Inflammatory macrophage treated with lipopolysaccharide for 4 hours (primary cell): ENCODE measurements around the gene KLHL18.
A peak's percentile ranks its signal among the peaks of the same experiment; 100 is the strongest.
"Not testable (repeated sequence)": the region's sequence is repeated elsewhere in the genome, so short reads cannot be mapped to it uniquely, and the experiment has no call there.

Experiments
- DNase-seq: peaks from one replicate; pipeline ENCODE4 v3.0.0-alpha.2; 2020

Gene KLHL18

DNA sequence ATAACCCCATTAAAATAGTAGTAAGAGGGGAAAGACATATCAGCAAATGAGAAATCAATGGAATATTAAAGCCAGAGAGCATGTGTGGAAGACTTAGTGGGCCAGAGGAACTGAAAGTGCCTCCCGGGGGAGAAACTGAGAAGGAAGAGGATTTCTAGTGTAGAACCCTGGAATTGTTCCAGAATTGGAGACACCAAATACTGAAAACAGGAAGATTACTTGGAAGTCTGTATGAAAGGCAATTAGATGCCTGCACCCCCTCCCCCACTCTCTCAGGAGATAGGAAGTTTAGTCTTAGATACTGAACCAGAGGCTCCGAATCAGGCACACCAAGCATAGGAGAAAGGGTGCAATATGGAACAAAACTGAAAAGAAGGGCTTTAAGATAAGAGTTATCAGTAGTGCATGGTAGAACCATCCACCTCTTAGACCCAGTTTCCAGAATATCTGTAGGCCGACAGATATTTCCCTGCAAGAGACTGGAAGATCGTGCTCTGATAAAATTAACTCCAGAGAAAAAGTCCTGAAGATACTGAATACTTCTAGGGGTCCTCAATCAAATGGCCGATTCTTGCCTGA is 32.4 kb downstream of the KLHL18 start:
- peak; percentile 57 for DNase-seq

DNA sequence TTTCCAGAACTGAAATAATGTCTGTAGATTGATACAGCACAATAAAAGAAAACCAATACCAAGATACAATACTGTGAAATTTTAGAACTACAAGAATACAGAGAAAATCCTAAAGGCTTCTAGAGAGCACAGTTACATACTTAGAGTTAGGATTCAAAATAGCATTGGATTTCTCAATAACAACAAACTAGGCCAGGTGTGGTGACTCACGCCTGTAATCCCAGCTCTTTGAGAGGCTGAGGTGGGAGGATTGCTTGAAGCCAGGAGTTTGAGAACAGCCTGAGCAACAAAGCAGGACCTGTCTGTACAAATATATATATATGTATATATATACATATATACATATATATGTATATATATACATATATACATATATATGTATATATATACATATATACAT is 33.4 kb downstream of the KLHL18 start:
- DNase-seq = not testable (repeated sequence)

DNA sequence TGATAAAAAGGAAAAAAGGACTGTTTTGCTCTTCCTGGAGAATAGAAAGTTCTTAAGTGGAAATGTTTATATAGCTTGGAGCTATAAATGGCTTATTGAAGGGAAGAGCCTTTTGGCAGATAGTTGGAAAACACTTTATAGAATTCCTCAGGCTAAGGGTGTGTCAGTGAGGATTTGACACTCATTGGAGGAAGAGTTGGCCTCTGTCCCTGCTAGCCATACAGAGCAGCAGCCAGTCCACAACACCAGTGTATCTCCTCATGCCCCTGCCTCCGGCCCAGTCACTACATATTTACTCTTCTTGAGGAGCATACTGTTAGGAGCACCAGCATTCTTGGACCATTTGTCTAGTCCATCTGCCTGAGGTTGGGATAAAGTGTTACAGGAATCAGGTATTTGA is 36.2 kb downstream of the KLHL18 start:
- DNase-seq = no peak

GRCh38 chr3:47319956-47320355 is 37.2 kb downstream of the KLHL18 start:
- no peak for DNase-seq

DNA sequence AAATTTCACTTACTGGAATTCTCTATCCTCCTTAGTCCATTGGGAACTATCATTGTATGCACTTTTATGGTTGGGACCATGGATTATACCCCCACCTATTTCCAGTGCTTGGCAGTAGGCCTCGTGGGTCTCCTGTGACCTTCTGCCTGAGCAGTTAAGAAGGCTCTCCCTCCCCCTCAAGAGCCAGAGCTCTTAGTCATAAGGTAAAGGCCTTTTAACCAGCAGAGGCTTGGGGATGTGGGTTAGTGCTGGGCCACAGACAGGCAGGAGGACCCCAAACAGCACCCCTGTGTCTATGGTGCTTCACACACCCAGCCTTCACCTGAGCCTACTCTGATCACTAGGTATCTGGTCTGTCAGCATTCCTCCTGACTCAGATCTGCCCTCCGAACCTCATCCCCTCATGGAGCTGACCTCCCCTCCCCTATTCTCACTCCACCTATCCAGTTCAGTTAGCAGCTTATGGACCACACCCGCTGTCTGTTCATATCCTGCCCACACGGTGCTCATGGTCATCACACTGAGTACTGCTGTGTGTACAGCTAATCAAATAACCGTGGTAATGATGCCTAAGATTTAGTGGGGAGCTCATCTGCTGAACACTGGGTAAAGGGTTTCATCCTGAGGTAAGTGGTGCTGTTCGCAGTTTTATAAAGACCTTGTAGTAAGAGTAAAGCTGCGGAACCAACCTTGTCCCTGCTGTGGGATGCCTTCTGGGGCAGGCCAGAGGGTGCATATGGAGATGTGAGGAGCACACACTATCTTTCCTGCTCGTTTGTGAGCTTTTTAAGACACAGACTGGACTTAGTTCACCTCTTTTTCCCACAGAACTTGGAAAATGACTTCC is 40.9 kb downstream of the KLHL18 start:
- no peak for DNase-seq

GRCh38 chr3:47324278-47324865 is 41.6 kb downstream of the KLHL18 start:
- DNase-seq = peak; percentile 58

DNA sequence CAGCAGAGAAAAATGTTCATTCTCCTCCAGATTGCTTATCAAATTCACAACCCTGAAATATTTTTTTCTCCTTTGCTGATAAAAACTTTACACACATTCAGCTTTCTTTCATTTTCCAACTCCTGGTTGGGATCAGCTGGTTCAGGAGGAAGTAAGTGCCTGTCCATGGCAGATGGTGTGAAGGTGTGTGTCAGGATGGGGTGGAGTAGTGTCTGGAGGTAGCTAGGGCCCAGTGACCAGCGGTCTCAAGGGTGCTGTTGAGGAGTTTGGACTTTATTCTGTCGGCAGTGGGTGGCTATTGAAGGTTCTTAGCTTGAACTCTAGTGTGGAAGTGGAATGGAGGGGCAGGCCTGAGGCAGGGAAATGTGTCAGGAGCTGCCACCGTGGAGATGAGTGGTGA is 51.2 kb downstream of the KLHL18 start:
- DNase-seq = no peak

GRCh38 chr3:47337656-47338055 is 54.9 kb downstream of the KLHL18 start:
- DNase-seq = no peak

DNA sequence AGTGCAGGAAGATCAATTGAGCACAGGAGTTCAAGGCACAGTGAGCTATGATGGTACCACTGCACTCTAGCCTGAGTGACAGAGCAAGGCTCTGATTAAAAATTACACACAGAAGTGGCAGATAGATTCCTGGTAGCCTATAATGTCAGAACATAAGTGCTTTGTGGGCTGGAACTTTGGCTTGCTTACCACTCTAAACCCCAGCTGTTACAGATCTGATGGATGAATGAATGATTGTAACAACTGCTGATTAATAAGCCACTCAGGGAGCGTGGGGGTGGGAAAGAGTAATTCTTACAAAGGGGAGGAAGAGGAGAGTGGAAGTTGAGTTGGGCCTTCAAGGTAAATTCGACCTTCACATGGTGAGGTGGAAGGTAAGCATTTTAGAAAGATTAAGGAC is 57.2 kb downstream of the KLHL18 start:
- no peak for DNase-seq

DNA sequence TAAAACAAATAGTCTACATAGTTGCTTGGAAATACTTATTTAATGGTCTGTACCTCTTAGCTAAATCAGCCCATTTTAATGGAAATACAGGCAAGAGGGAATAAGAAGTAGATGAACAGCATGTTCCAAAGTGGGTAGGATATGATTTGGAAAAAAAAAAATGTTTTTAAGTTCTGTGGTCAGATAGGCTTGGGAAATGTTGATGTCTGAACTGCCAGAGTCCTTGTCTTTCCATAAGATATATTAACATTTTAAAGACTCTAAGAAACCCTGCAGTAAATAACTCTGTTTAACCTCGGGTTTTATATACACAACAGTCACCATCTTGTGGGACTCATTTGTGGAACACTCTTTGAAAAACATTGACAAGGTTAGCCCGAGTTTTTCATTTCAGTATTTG is 58.1 kb downstream of the KLHL18 start:
- DNase-seq = no peak

GRCh38 chr3:47342151-47342550 is 59.4 kb downstream of the KLHL18 start:
- no peak for DNase-seq

DNA sequence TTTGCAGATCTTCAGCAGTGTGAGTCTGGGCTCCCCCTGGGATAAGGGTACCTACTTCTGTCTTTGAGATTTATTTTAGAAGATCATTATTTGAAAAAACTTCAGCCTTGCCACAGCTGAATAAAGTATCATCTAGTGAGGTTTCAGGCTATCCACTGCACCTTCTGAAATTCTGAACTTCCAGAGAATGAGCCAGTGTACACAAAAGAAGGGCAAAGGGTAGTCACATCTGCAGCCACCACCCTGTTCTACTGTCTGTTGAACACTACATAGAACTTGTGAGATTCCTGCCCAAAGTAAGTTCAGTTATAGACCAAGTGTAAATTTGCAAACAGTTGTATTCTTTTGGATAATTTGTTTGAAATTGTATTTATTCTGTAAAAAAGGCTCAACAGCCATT is 60.1 kb downstream of the KLHL18 start:
- DNase-seq = no peak

GRCh38 chr3:47343471-47343971 is 60.8 kb downstream of the KLHL18 start:
- no peak for DNase-seq

GRCh38 chr3:47344971-47345370 is 62.2 kb downstream of the KLHL18 start:
- no peak for DNase-seq

- DNase-seq = peak; percentile 89
Observed at GRCh38 chr3:47347217-47347801, 64.6 kb downstream of the KLHL18 start.

- DNase-seq = no peak
Observed at GRCh38 chr3:47348411-47349154, 65.8 kb downstream of the KLHL18 start.

GRCh38 chr3:47355010-47355409 is 72.3 kb downstream of the KLHL18 start:
- no peak for DNase-seq

DNA sequence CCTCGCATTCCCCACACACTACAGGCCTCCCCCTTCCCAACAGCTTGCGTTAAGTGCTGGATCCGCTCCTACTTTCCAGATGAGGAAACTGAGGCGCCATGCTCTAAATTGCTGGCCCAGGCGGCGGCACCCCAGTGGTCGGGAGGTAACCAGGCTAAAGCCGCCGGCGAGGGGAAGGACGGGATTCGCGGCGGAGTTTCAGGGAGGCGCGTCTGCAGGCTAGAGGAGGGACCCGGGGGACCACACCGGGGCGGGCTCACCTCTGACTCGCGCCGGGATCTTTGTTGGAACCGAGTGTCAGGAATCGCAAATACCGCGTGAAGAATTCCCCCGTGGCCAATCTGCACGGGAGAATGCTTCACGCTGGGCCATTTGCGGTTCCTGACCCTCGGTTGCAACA is 73.5 kb downstream of the KLHL18 start:
- no peak for DNase-seq

- DNase-seq = no peak
Observed at GRCh38 chr3:47359323-47359722, 76.6 kb downstream of the KLHL18 start.

- not testable (repeated sequence) for DNase-seq
Observed at GRCh38 chr3:47360110-47360517, 77.4 kb downstream of the KLHL18 start.

DNA sequence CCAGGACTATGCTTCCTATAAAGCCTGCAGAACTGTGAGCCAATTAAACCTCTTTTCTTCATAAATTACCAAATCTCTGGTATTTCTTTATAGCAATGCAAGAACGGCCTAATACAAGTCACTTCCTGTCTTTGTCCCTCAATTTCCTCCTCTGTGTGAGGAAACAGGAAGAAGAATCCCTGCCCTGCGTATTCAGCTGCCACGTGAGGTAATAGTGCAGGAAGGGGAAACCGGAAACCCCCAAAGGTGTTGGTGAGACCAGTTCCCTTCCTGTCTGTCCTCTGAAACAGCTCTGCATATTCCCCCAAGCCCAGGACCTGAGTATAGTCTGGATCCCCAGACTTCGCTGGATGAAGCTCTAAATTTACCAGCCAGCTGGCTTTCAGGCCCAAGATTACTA is 80.0 kb downstream of the KLHL18 start:
- peak; percentile 72 for DNase-seq

DNA sequence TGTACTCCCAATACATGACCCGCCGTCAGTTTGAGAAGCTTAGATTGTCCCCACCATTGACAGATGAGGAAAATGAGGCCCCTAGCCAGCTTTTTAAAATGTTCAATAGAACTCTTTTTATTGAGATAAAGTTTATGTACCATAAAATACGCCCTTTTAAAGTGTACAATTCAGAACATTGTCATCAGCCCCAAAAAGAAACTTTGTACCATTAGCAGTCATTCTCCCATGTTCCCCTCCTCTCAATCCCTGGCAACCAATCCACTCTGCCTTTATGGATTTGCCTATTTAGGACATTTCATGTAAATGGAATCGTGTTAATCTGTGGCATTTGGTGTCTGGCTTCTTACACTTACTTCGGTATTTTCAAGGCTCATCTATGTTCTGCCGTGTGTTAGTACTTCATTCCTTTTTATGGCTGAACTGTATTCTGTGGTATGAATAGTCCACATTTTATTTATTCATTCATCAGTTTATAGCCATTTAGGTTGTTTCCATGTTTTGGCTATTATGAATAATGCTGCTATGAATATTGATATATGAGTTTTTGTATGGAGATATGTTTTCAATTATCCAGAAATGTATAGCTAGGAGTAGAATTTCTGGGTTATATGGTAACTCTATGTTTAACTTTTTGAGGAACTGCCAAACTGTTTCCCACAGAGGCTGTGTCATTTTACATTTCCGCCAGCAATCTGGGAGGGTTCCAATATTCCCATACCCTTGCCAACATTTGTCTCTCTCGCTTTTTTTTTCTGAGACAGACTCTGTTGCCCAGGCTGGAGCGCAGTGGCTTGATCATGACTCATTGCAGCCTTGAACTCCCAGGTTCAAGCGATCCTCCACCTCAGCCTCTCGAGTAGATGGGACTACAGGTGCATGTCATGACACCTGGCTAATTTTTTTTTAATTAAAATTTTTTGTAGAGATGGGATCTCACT is 82.7 kb downstream of the KLHL18 start:
- no peak for DNase-seq
